ENCODE data around the gene CALN1. TPM values are rescaled to one million over a fixed set of nuclear protein-coding genes. Genes with fewer than 3 reads are reported as not detected.

Gene CALN1
- total and polyA plus RNA-seq, 4 donors: 0.02 to 0.91 (median 0.03) TPM

- Histone ChIP-seq H3K36me3 (ENCODE audit: control insufficient read depth in 4 of 4, insufficient read depth in 4 of 4, low read length in 4 of 4) (no peaks in the 10 kb centered on the region), H3K4me1 (ENCODE audit: control insufficient read depth in 5 of 5, insufficient read depth in 5 of 5, low read length in 5 of 5) (no peaks in the 10 kb centered on the region), H3K9ac (ENCODE audit: insufficient read depth in 1 of 2, low read length in 2 of 2) (no peak overlapping the region), H3K27ac (ENCODE audit: low read depth in 1 of 2, low read length in 1 of 2) (no peak overlapping the region), H3K9me3 (ENCODE audit: control insufficient read depth in 4 of 4, insufficient read depth in 3 of 4, low read length in 3 of 4) (peaks cover 0 to 2% (median 0%) of the 10 kb centered on the region in 4 donors), H3K27me3 (ENCODE audit: control insufficient read depth in 3 of 3, insufficient read depth in 3 of 3, low read length in 2 of 3) (no peaks in the 10 kb centered on the region), H3K4me3 (no peak overlapping the region)
- 89 to 97% methylated on average over 5 of the region's 5 CpGs for WGBS, 2 donors
- ATAC-seq (ENCODE audit: insufficient read depth, low FRiP score) (no peak), DNase-seq (no peak)
- TF ChIP-seq CTCF (IDR thresholded peaks at IDR 0.05; ENCODE audit: control extremely low read depth, extremely low read depth): no peak
Observed at GRCh38 chr7:71793251-71793650, 618.9 kb downstream of the CALN1 start.

- Histone ChIP-seq H3K27ac (ENCODE audit: low read depth in 1 of 2, low read length in 1 of 2) (no peak overlapping the region), H3K9me3 (ENCODE audit: control insufficient read depth in 4 of 4, insufficient read depth in 3 of 4, low read length in 3 of 4) (peaks cover 0 to 14% (median 2%) of the 10 kb centered on the region in 4 donors), H3K36me3 (ENCODE audit: control insufficient read depth in 4 of 4, insufficient read depth in 4 of 4, low read length in 4 of 4) (no peaks in the 10 kb centered on the region), H3K9ac (ENCODE audit: insufficient read depth in 1 of 2, low read length in 2 of 2) (no peak overlapping the region), H3K4me1 (ENCODE audit: control insufficient read depth in 5 of 5, insufficient read depth in 5 of 5, low read length in 5 of 5) (no peaks in the 10 kb centered on the region), H3K27me3 (ENCODE audit: control insufficient read depth in 3 of 3, insufficient read depth in 3 of 3, low read length in 2 of 3) (no peaks in the 10 kb centered on the region), H3K4me3 (no peak overlapping the region)
- no peak for ATAC-seq (ENCODE audit: insufficient read depth, low FRiP score)
- TF ChIP-seq CTCF (IDR thresholded peaks at IDR 0.05; ENCODE audit: control extremely low read depth, extremely low read depth): no peak
- peak in 1 of 3 donors; percentile 1 for DNase-seq
- 96 to 97% methylated on average over 15 of the region's 15 CpGs for WGBS, 2 donors
Observed at GRCh38 chr7:71787513-71787912, 624.6 kb downstream of the CALN1 start.

- H3K27me3 ChIP-seq (ENCODE audit: control insufficient read depth in 3 of 3, insufficient read depth in 3 of 3, low read length in 2 of 3): no peaks in the 10 kb centered on the region
- WGBS, 2 donors: 79 to 94% methylated on average over 5 of the region's 5 CpGs
- peaks cover 0 to 14% (median 2%) of the 10 kb centered on the region in 4 donors for H3K9me3 ChIP-seq (ENCODE audit: control insufficient read depth in 4 of 4, insufficient read depth in 3 of 4, low read length in 3 of 4)
- H3K36me3 ChIP-seq (ENCODE audit: control insufficient read depth in 4 of 4, insufficient read depth in 4 of 4, low read length in 4 of 4): no peaks in the 10 kb centered on the region
- H3K27ac ChIP-seq (ENCODE audit: low read depth in 1 of 2, low read length in 1 of 2): no peak overlapping the region
- no peak overlapping the region for H3K9ac ChIP-seq (ENCODE audit: insufficient read depth in 1 of 2, low read length in 2 of 2)
- ATAC-seq (ENCODE audit: insufficient read depth, low FRiP score) (no peak), DNase-seq (no peak)
- no peak overlapping the region for H3K4me3 ChIP-seq
- no peaks in the 10 kb centered on the region for H3K4me1 ChIP-seq (ENCODE audit: control insufficient read depth in 5 of 5, insufficient read depth in 5 of 5, low read length in 5 of 5)
- TF ChIP-seq CTCF (IDR thresholded peaks at IDR 0.05; ENCODE audit: control extremely low read depth, extremely low read depth): no peak
Observed at GRCh38 chr7:71785216-71785615, 626.9 kb downstream of the CALN1 start.

GRCh38 chr7:71784781-71785180, 627.4 kb downstream of the CALN1 start:
- WGBS, 2 donors: 89 to 95% methylated on average over 6 of the region's 6 CpGs
- no peak for TF ChIP-seq CTCF (IDR thresholded peaks at IDR 0.05; ENCODE audit: control extremely low read depth, extremely low read depth)
- H3K4me3 ChIP-seq: no peak overlapping the region
- no peaks in the 10 kb centered on the region for H3K36me3 ChIP-seq (ENCODE audit: control insufficient read depth in 4 of 4, insufficient read depth in 4 of 4, low read length in 4 of 4)
- peaks cover 0 to 14% (median 2%) of the 10 kb centered on the region in 4 donors for H3K9me3 ChIP-seq (ENCODE audit: control insufficient read depth in 4 of 4, insufficient read depth in 3 of 4, low read length in 3 of 4)
- H3K27me3 ChIP-seq (ENCODE audit: control insufficient read depth in 3 of 3, insufficient read depth in 3 of 3, low read length in 2 of 3): no peaks in the 10 kb centered on the region
- ATAC-seq (ENCODE audit: insufficient read depth, low FRiP score) (no peak), DNase-seq (no peak)
- H3K9ac ChIP-seq (ENCODE audit: insufficient read depth in 1 of 2, low read length in 2 of 2): no peak overlapping the region
- no peak overlapping the region for H3K27ac ChIP-seq (ENCODE audit: low read depth in 1 of 2, low read length in 1 of 2)
- no peaks in the 10 kb centered on the region for H3K4me1 ChIP-seq (ENCODE audit: control insufficient read depth in 5 of 5, insufficient read depth in 5 of 5, low read length in 5 of 5)
